ENCODE results near the gene TCHP.

DNA sequence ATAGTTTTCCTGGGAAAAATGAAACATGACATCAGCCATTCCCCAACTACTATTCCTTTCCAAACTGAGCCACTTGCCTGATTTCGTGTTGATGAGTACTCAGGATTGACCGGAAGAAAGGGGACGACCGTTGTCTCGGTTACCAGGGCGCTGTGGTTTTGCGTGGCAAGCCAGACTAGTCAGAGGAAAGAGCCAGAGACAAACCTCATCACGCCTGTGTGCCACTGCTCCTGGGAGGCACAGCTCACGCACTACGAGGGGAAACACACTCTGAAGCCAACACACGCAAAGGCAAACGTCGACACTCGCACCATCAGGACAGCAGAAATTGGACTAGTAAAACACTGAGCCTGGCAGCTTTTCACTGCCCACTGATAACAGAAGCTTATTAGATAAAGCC is 61.1 kb downstream of the TCHP start:
- no peak for TF ChIP-seq POLR2AphosphoS5 (IDR thresholded peaks at IDR 0.05; ENCODE audit: low read depth, low read length)
- no peak for TF ChIP-seq POLR2A (IDR thresholded peaks at IDR 0.05; ENCODE audit: low read depth, low read length)

Measured in GM12892 (cell line).